Measurements from ENCODE around the gene ASIC4.

Gene ASIC4

GRCh38 chr2:219567791-219568361, 53.6 kb downstream of the ASIC4 start:
- DNase-seq (ENCODE audit: low spot score), result no peak

GRCh38 chr2:219569041-219569440, 54.8 kb downstream of the ASIC4 start:
- no peak for DNase-seq (ENCODE audit: low spot score)

GRCh38 chr2:219569635-219570034, 55.4 kb downstream of the ASIC4 start:
- no peak for DNase-seq (ENCODE audit: low spot score)

- no peak for DNase-seq (ENCODE audit: low spot score)
Observed at GRCh38 chr2:219570194-219570923, 56.1 kb downstream of the ASIC4 start.

- no peak for DNase-seq (ENCODE audit: low spot score)
Observed at GRCh38 chr2:219570924-219571310, 56.6 kb downstream of the ASIC4 start.

- DNase-seq (ENCODE audit: low spot score), result no peak
Observed at GRCh38 chr2:219571311-219572236, 57.3 kb downstream of the ASIC4 start, which contains the start of gene OBSL1. TSS of gene OBSL1 (minus strand) at chr2:219571539. CDS start at chr2:219571232, 307 bp downstream.

- no peak for DNase-seq (ENCODE audit: low spot score)
Observed at GRCh38 chr2:219572237-219573001, 58.1 kb downstream of the ASIC4 start, which contains the start of gene INHA. TSS of gene INHA (plus strand) at chr2:219572310. CDS start at chr2:219572375, 65 bp downstream.

GRCh38 chr2:219573166-219573565, 58.9 kb downstream of the ASIC4 start:
- no peak for DNase-seq (ENCODE audit: low spot score)

- no peak for DNase-seq (ENCODE audit: low spot score)
Observed at GRCh38 chr2:219574484-219575311, 60.4 kb downstream of the ASIC4 start.

- DNase-seq (ENCODE audit: low spot score), result no peak
Observed at GRCh38 chr2:219575566-219576504, 61.6 kb downstream of the ASIC4 start.

GRCh38 chr2:219576505-219577388, 62.5 kb downstream of the ASIC4 start:
- no peak for DNase-seq (ENCODE audit: low spot score)

GRCh38 chr2:219578811-219579613, 64.7 kb downstream of the ASIC4 start:
- DNase-seq (ENCODE audit: low spot score), result no peak

- no peak for DNase-seq (ENCODE audit: low spot score)
Observed at GRCh38 chr2:219581346-219581745, 67.1 kb downstream of the ASIC4 start.

Measured in globus pallidus (tissue), 1 donor.